BE2C (cell line): ENCODE measurements around the gene SERTAD4.

Experiments
- DNase-seq: peaks from one replicate; pipeline ENCODE4 v3.0.0-alpha.2; 2020
- H3K27me3 ChIP-seq: fragments of 250-450 bp; sonication (Bioruptor Pico); 2 replicates; pipeline ENCODE4 v1.5.1; 2020; ENCODE audit warnings: mild to moderate bottlenecking
- H3K36me3 ChIP-seq: fragments of 250-450 bp; sonication (Bioruptor Pico); 2 replicates; pipeline ENCODE4 v1.5.1; 2020; ENCODE audit warnings: mild to moderate bottlenecking
- H3K4me1 ChIP-seq: fragments of 250-450 bp; sonication (Bioruptor Pico); 2 replicates; pipeline ENCODE4 v1.5.1; 2020
- H3K4me3 ChIP-seq: 2 replicates; pipeline ENCODE4 v1.5.1; 2011; ENCODE audit warnings: low read depth, low read length
- H3K9me3 ChIP-seq: fragments of 250-450 bp; sonication (Bioruptor Pico); 2 replicates; pipeline ENCODE4 v1.5.1; 2020
- CTCF ChIP-seq: IDR thresholded peaks from 2 replicates; pipeline ENCODE4 v1.5.1; 2012; ENCODE audit warnings: mild to moderate bottlenecking, low read depth, low read length

The SERTAD4 gene

DNA sequence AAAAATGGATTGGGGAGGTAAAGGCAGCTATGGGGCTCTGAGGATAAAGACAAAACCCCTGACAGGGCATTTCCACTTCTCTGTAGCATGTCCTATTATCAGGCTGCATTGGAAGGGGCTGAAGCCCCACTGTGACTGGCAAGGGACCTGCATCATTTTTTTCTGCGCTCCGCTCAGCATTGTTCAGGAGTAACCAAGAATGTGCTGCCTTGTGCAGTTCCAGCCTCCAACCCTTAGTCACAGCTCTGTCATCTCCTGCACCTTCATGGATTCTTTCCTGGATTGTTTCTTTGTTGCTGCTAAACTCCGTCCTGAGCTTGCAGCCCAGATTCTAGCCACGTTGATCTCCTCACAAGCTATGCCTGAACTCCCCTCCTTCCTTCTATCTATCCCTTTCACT lies 37.4 kb downstream of the SERTAD4 start:
- Histone ChIP-seq H3K36me3 (no peaks in the 10 kb centered on the region), H3K4me3 (no peak overlapping the region), H3K9me3 (no peaks in the 10 kb centered on the region), H3K27me3 (no peaks in the 10 kb centered on the region), H3K4me1 (no peaks in the 10 kb centered on the region; the same call in 1 of the 2 replicates)
- no peak for TF ChIP-seq CTCF
- DNase-seq = no peak

GRCh38 chr1:210272666-210273065 lies 40.1 kb downstream of the SERTAD4 start:
- H3K36me3 ChIP-seq = no peaks in the 10 kb centered on the region
- H3K4me1 ChIP-seq = no peaks in the 10 kb centered on the region; the same call in 1 of the 2 replicates
- H3K27me3 ChIP-seq = no peaks in the 10 kb centered on the region
- no peaks in the 10 kb centered on the region for H3K9me3 ChIP-seq
- DNase-seq = no peak
- TF ChIP-seq CTCF = no peak
- no peak overlapping the region for H3K4me3 ChIP-seq

DNA sequence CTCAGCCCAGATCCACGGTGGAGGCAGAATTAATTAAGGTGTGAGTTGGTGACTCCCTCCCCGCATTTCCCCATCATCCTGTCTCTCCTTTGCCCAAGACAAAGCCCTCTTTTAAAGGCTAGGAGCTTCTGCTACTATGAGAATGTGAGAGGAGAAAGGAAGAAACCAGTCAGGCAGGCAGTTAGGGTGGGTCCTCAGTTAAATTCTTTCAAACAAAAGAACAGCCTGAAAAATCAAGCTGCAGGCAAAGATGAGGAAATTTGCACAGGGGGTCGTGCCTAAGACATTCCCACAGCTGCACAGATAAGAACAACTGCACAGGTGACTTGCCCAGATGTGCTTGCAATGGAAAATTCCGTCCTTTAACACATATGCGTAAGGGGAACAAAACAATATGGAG lies 47.6 kb downstream of the SERTAD4 start:
- no peaks in the 10 kb centered on the region for H3K27me3 ChIP-seq
- no peak overlapping the region for H3K4me3 ChIP-seq
- H3K4me1 ChIP-seq = no peaks in the 10 kb centered on the region
- TF ChIP-seq CTCF = no peak
- peaks cover 11% of the 10 kb centered on the region for H3K9me3 ChIP-seq
- no peak for DNase-seq
- no peaks in the 10 kb centered on the region for H3K36me3 ChIP-seq

- Histone ChIP-seq H3K36me3 (no peaks in the 10 kb centered on the region), H3K4me1 (peaks cover 13% of the 10 kb centered on the region), H3K4me3 (no peak overlapping the region), H3K9me3 (no peaks in the 10 kb centered on the region; the same call in 1 of the 2 replicates), H3K27me3 (no peaks in the 10 kb centered on the region)
- no peak for DNase-seq
- no peak for TF ChIP-seq CTCF
Observed at GRCh38 chr1:210288116-210288515, 55.5 kb downstream of the SERTAD4 start.

DNA sequence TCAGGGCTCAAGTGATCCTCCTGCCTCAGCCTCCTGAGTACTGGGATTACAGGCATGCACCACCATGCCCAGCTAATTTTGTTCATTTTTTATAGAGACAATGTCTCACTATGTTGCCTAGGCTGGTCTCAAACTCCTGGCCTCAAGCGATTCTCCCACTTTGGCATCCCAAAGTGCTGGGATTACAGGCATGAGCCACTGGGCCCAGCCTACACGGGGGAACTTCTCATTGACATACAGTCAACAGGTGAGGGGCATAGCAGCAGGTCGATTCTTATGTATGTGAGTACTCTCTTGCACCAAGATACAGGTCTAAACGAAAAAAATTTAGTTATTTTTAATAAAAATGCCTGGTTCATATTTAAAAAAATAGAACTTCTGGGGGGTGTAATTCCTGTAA lies 56.7 kb downstream of the SERTAD4 start:
- TF ChIP-seq CTCF = no peak
- Histone ChIP-seq H3K36me3 (no peaks in the 10 kb centered on the region), H3K4me1 (peaks cover 13% of the 10 kb centered on the region), H3K9me3 (no peaks in the 10 kb centered on the region; the same call in 1 of the 2 replicates), H3K27me3 (no peaks in the 10 kb centered on the region), H3K4me3 (no peak overlapping the region)
- no peak for DNase-seq

- DNase-seq = no peak
- Histone ChIP-seq H3K9me3 (no peaks in the 10 kb centered on the region), H3K4me1 (peaks cover 21% of the 10 kb centered on the region), H3K36me3 (no peaks in the 10 kb centered on the region), H3K27me3 (no peaks in the 10 kb centered on the region), H3K4me3 (peak overlapping the region; percentile 62; the same call in 1 of the 2 replicates)
- TF ChIP-seq CTCF = no peak
Observed at GRCh38 chr1:210291081-210291764, 58.6 kb downstream of the SERTAD4 start.
